CD14-positive monocyte (primary cell): ENCODE data around the gene PRAMEF9. TPM values are rescaled to one million over a fixed set of nuclear protein-coding genes. Genes with fewer than 3 reads are reported as not detected.
"Not testable (repeated sequence)": the region's sequence is repeated elsewhere in the genome, so short reads cannot be mapped to it uniquely, and the experiment has no call there.

ENCODE experiments used
- DNase-seq, 3 donors: peaks; one replicate each; pipeline ENCODE4 v3.0.0-alpha.2; 2011 to 2022
- H2AFZ ChIP-seq: 2 replicates; pipeline ENCODE4 v1.6.0; 2012; ENCODE audit warnings: mild to moderate bottlenecking, low read depth, low read length, inconsistent platforms; ENCODE audit not compliant: insufficient read depth, poor library complexity, severe bottlenecking
- H3K27ac ChIP-seq, 2 donors: 1 replicate in 1 of 2; 2 replicates in 1 of 2; pipeline ENCODE4 v1.5.1; 2012 to 2013; ENCODE audit warnings: low read length in 2 of 2, control low read depth in 1 of 2, inconsistent platforms in 1 of 2, low read depth in 1 of 2, mild to moderate bottlenecking in 1 of 2
- H3K27me3 ChIP-seq, 2 donors: one replicate each; pipeline versions ENCODE4 v1.6.0 to v1.6.1; 2011 to 2013; ENCODE audit warnings: low read length in 2 of 2; ENCODE audit not compliant: control insufficient read depth in 2 of 2, insufficient read depth in 2 of 2
- H3K36me3 ChIP-seq, 2 donors: replicated peaks in 1 of 2; 1 replicate in 1 of 2; 2 replicates in 1 of 2; pipeline versions ENCODE4 v1.5.1 to v1.6.1; 2012 to 2013; ENCODE audit warnings: low read length in 2 of 2, control low read depth in 1 of 2, inconsistent platforms in 1 of 2, mild to moderate bottlenecking in 1 of 2; ENCODE audit not compliant: insufficient read depth in 2 of 2, control insufficient read depth in 1 of 2
- H3K4me1 ChIP-seq, 2 donors: 1 replicate in 1 of 2; 2 replicates in 1 of 2; pipeline versions ENCODE4 v1.5.1 to v1.6.1; 2012 to 2013; ENCODE audit warnings: low read length in 2 of 2, control low read depth in 1 of 2, inconsistent platforms in 1 of 2, mild to moderate bottlenecking in 1 of 2, moderate library complexity in 1 of 2; ENCODE audit not compliant: insufficient read depth in 2 of 2, control insufficient read depth in 1 of 2
- H3K4me2 ChIP-seq: replicated peaks from 2 replicates; pipeline ENCODE3; 2012; ENCODE audit warnings: low read length, moderate library complexity, mild to moderate bottlenecking; ENCODE audit not compliant: poor library complexity, severe bottlenecking; ENCODE audit errors: extremely low read depth
- H3K4me3 ChIP-seq, 3 experiments: fragments of 200-600 bp in 1 of 3; sonication (generic) in 1 of 3; replicated peaks in 1 of 3; 1 replicate in 2 of 3; 2 replicates in 1 of 3; pipeline ENCODE4 v1.5.1; 2011 to 2013; ENCODE audit warnings: low read length in 3 of 3, mild to moderate bottlenecking in 3 of 3, control low read depth in 2 of 3, low read depth in 2 of 3, inconsistent platforms in 1 of 3, moderate library complexity in 1 of 3
- H3K79me2 ChIP-seq: 2 replicates; pipeline ENCODE4 v1.6.0; 2012; ENCODE audit warnings: mild to moderate bottlenecking, control low read depth, inconsistent platforms, low read length, moderate library complexity; ENCODE audit not compliant: insufficient read depth
- H3K9ac ChIP-seq: 2 replicates; pipeline ENCODE4 v1.6.0; 2017; ENCODE audit warnings: low read length, mild to moderate bottlenecking; ENCODE audit not compliant: insufficient read depth, poor library complexity, severe bottlenecking
- H3K9me3 ChIP-seq, 2 donors: replicated peaks in 1 of 2; 1 replicate in 1 of 2; 2 replicates in 1 of 2; pipeline versions ENCODE4 v1.5.1 to v1.6.1; 2012 to 2013; ENCODE audit warnings: low read length in 2 of 2, control low read depth in 1 of 2; ENCODE audit not compliant: control insufficient read depth in 1 of 2, insufficient read depth in 1 of 2
- H4K20me1 ChIP-seq: 2 replicates; pipeline ENCODE4 v1.6.0; 2012; ENCODE audit warnings: mild to moderate bottlenecking, low read length, control low read depth, moderate library complexity; ENCODE audit not compliant: insufficient read depth
- H3K27ac Mint-ChIP-seq, 7 donors: one replicate each; pipeline ENCODE4 v1.8.0; 2020; ENCODE audit warnings: mild to moderate bottlenecking in 7 of 7, mixed read lengths in 7 of 7, moderate library complexity in 6 of 7, inconsistent platforms in 2 of 7
- H3K27me3 Mint-ChIP-seq, 3 donors: one replicate each; pipeline ENCODE4 v1.8.0; 2021 to 2022; ENCODE audit warnings: low read depth in 3 of 3, mild to moderate bottlenecking in 3 of 3, mixed read lengths in 3 of 3, moderate library complexity in 3 of 3, inconsistent platforms in 1 of 3
- H3K36me3 Mint-ChIP-seq, 2 donors: one replicate each; pipeline ENCODE4 v1.8.0; 2020; ENCODE audit warnings: mixed read lengths in 2 of 2, inconsistent platforms in 1 of 2, mild to moderate bottlenecking in 1 of 2
- H3K4me1 Mint-ChIP-seq: one replicate; pipeline ENCODE4 v1.8.0; 2020; ENCODE audit warnings: mild to moderate bottlenecking, mixed read lengths
- H3K4me3 Mint-ChIP-seq, 2 donors: one replicate each; pipeline ENCODE4 v1.8.0; 2020; ENCODE audit warnings: mild to moderate bottlenecking in 2 of 2, mixed read lengths in 2 of 2, moderate library complexity in 1 of 2
- H3K9me3 Mint-ChIP-seq, 7 donors: one replicate each; pipeline ENCODE4 v1.8.0; 2020 to 2022; ENCODE audit warnings: mixed read lengths in 7 of 7, mild to moderate bottlenecking in 6 of 7, moderate library complexity in 6 of 7, inconsistent platforms in 2 of 7
- WGBS: methylation state at CpG from one replicate; pipeline ENCODE4 v1.1.5; 2013; ENCODE audit warnings: missing lambda C conversion rate; ENCODE audit not compliant: insufficient coverage; 5-methylcytosine and 5-hydroxymethylcytosine counted together
- intact Hi-C, 2 donors: fragments of 100-400 bp; cut with micrococcal nuclease; formaldehyde crosslinking; loops; one replicate each; pipeline versions ENCODE4 v1.15.0 to v1.15.1; 2023
- polyA minus RNA-seq: library from RNA; depleted of rRNA, polyadenylated mRNA; stranded (reverse); fragments of >200 nt; gene quantifications from 2 replicates; pipeline ENCODE4 v1.2.3, GENCODE V29; 2012
- polyA plus RNA-seq, 3 donors: library from polyadenylated mRNA; depleted of rRNA in 1 of 3; unstranded in 2 of 3; stranded (reverse) in 1 of 3; fragments of 300-500 nt in 2 of 3; fragments of >200 nt in 1 of 3; fragmentation: Illumina TruSeq in 2 of 3; gene quantifications; 1 replicate in 2 of 3; 2 replicates in 1 of 3; pipeline ENCODE4 v1.2.3, GENCODE V29; 2012 to 2021
- total RNA-seq, 12 experiments: library from RNA in 1 of 12; stranded (reverse) in 1 of 12; fragments of 120-200 nt in 1 of 12; gene quantifications; one replicate each; pipeline ENCODE4 v1.2.4 and lab custom pipeline; 2013 to 2026; ENCODE audit warnings: mixed read lengths in 6 of 12, inconsistent platforms in 1 of 12

The PRAMEF9 gene
- not detected for total RNA-seq (2013)
- not detected for polyA plus RNA-seq
- not detected in 2 replicates for polyA minus RNA-seq
- 0 to 0.15 (median 0) reads per million in 11 experiments for total RNA-seq (lab: John Stamatoyannopoulos, UW)

DNA sequence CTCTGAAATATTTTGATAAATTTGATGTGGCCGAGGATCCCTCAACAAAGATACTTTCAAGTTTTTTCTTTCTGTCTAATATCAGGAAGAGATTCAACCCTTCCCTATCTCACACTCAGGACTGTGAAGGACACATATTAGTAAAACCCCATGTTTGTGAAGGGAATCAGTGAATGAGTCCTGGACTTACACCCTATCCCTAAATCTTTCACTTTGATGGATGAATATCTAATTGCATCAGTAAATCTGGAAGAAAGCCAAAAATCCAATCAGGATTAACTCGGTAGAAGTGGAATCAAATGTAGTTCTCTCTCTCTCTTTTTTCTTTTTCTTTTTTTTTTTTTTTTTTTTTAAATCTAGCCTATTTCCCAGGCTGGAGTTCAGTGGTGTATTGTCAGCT, at the start of gene PRAMEF9:
Gene PRAMEF9 (plus strand): TSS at position 301 of the 400 bp plus-strand sequence. CDS start 3,433 bp downstream, outside the sequence.
- intact Hi-C loops, H3K4me3 Mint-ChIP-seq: not testable (repeated sequence)
- no CpG with 5 or more reads among the region's 2 CpGs for WGBS

DNA sequence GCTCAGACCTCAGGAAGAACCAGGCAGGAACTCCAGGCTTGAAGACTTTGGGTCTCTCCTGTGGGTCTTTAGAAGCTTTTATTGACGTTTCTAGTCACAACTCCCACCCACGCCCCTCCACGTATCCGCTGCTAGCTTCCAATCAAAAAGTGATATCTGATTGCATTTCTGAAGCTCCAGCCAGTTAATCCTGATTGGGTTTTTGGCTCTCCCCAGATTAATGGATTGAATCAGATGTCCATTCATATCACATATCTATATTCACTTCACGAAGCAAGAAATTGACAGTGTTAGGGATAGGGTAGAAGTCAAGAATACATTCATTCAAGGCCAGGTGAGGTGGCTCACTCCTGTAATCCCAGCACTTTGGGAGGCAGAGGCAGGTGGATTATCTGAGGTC, 15.7 kb upstream of the PRAMEF9 start, which contains the start of gene PRAMEF26:
Gene PRAMEF26 (minus strand): TSS at position 101 of the 400 bp plus-strand sequence. CDS start 2,914 bp downstream, outside the sequence.
- H3K4me3 ChIP-seq, H3K27me3 ChIP-seq, H3K9me3 Mint-ChIP-seq, intact Hi-C loops, H3K9me3 ChIP-seq, H3K4me1 Mint-ChIP-seq, DNase-seq, H2AFZ ChIP-seq, H3K27ac ChIP-seq, H3K4me2 ChIP-seq, H3K4me1 ChIP-seq, H4K20me1 ChIP-seq, H3K27ac Mint-ChIP-seq, H3K27me3 Mint-ChIP-seq, H3K36me3 ChIP-seq, H3K79me2 ChIP-seq, H3K9ac ChIP-seq, H3K36me3 Mint-ChIP-seq, H3K4me3 Mint-ChIP-seq: not testable (repeated sequence)
- WGBS = no CpG with 5 or more reads among the region's 5 CpGs

More for the DNA sequence above, at the start of gene PRAMEF9:
- not testable (repeated sequence) for H4K20me1 ChIP-seq, H3K27ac ChIP-seq, H3K9ac ChIP-seq, H3K79me2 ChIP-seq, H3K36me3 Mint-ChIP-seq, H3K27me3 ChIP-seq, H3K4me1 Mint-ChIP-seq, H3K4me2 ChIP-seq, DNase-seq, H3K4me3 ChIP-seq, H3K4me1 ChIP-seq, H3K36me3 ChIP-seq, H3K27ac Mint-ChIP-seq, H2AFZ ChIP-seq, H3K9me3 Mint-ChIP-seq, H3K9me3 ChIP-seq, H3K27me3 Mint-ChIP-seq

DNA sequence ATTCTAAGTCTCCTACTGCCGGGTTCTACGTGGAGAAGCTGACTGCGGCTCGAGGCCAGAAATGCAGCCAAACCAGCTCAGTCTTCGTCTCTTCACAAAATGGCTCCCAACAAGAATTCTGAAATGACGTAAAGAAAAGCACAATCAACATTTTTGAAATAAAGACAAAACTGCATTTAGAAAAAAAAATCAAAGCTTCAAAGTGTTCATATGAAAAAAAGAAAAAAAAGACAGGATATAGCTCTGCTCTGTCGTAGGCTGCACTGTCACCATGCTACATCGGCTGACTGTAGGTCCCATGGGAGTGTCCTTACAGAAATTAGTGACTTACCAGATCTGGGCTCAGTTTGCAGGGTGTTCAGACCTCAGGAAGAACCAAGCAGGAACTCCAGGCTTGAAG, 6.1 kb upstream of the PRAMEF9 start, which contains the start of gene HNRNPCL4:
Gene HNRNPCL4 (minus strand): TSS at position 101 of the 400 bp plus-strand sequence. CDS start 164 bp downstream, outside the sequence.
- H3K36me3 Mint-ChIP-seq, H3K4me1 ChIP-seq, H3K9me3 Mint-ChIP-seq, DNase-seq, H3K27ac Mint-ChIP-seq, H3K4me2 ChIP-seq, H4K20me1 ChIP-seq, H3K4me3 Mint-ChIP-seq, H3K27me3 ChIP-seq, H3K9me3 ChIP-seq, H3K79me2 ChIP-seq, intact Hi-C loops, H3K4me3 ChIP-seq, H3K27ac ChIP-seq, H3K36me3 ChIP-seq, H3K4me1 Mint-ChIP-seq, H3K27me3 Mint-ChIP-seq, H2AFZ ChIP-seq, H3K9ac ChIP-seq: not testable (repeated sequence)
- no CpG with 5 or more reads among the region's 8 CpGs for WGBS

DNA sequence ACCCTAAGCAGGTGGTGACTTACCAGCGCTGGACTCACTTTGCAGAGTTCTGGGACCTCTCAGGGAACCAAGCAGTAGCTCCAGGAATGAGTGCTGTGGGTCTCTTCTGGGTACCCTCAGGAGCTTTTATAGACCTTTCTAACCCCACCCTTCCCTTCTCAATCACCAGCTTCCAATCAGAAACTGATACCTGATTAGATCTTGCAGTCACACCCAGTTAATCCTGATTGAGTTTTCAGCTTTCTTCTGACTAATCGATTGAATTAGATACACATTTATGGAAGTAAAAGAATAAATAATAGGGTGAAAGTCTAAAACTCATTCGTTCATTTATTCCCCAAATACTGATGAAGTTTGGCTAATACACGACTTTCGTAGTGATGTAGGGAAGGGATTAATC, 29.7 kb downstream of the PRAMEF9 start, which contains the start of gene PRAMEF13:
Gene PRAMEF13 (minus strand): TSS at position 101 of the 400 bp plus-strand sequence. CDS start 1,820 bp downstream, outside the sequence.
- intact Hi-C loops, H3K4me1 ChIP-seq, H3K4me1 Mint-ChIP-seq, H3K9ac ChIP-seq, H3K4me2 ChIP-seq, H3K9me3 ChIP-seq, H3K36me3 ChIP-seq, H4K20me1 ChIP-seq, DNase-seq, H3K4me3 ChIP-seq, H3K4me3 Mint-ChIP-seq, H3K9me3 Mint-ChIP-seq, H3K79me2 ChIP-seq, H3K36me3 Mint-ChIP-seq, H3K27ac ChIP-seq, H2AFZ ChIP-seq, H3K27ac Mint-ChIP-seq, H3K27me3 ChIP-seq, H3K27me3 Mint-ChIP-seq: not testable (repeated sequence)
- no CpG with 5 or more reads among the region's 5 CpGs for WGBS
